Left lung (tissue), 10 donors: ENCODE data around the gene CHD5. TPM values are rescaled to one million over a fixed set of nuclear protein-coding genes. Genes with fewer than 3 reads are reported as not detected.

Experiments
- ATAC-seq: fragments of 200-7000 bp; cut with Tn5 transposase; one replicate; pipeline ENCODE4 v1.9.1; 2020; ENCODE audit warnings: moderate library complexity
- DNase-seq, 4 donors: peaks; one replicate each; pipeline ENCODE4 v3.0.0-alpha.2; 2013 to 2020
- H3K27ac ChIP-seq, 2 donors: fragments of 200-600 bp; sonication (generic) in 1 of 2; one replicate each; pipeline versions ENCODE4 v1.5.0 to v1.8.0; 2020 to 2021
- H3K27me3 ChIP-seq, 2 donors: fragments of 200-600 bp; sonication (generic) in 1 of 2; one replicate each; pipeline versions ENCODE4 v1.5.0 to v1.8.0; 2020 to 2021
- H3K36me3 ChIP-seq, 2 donors: fragments of 200-600 bp; sonication (generic) in 1 of 2; one replicate each; pipeline versions ENCODE4 v1.5.0 to v1.8.0; 2020 to 2021
- H3K4me1 ChIP-seq, 2 donors: fragments of 200-600 bp; one replicate each; pipeline ENCODE4 v1.8.0; 2021
- H3K4me3 ChIP-seq, 2 donors: fragments of 200-600 bp; sonication (generic) in 1 of 2; one replicate each; pipeline versions ENCODE4 v1.5.0 to v1.8.0; 2020 to 2021; ENCODE audit warnings: mild to moderate bottlenecking in 1 of 2
- H3K9me3 ChIP-seq, 2 donors: fragments of 200-600 bp; sonication (generic) in 1 of 2; one replicate each; pipeline versions ENCODE4 v1.5.0 to v1.8.0; 2020 to 2021
- CTCF ChIP-seq, 2 donors: fragments of 200-600 bp; sonication (generic) in 1 of 2; IDR thresholded peaks; one replicate each; pipeline versions ENCODE4 v1.5.0 to v1.8.0; 2021; ENCODE audit warnings: antibody characterized with exemption in 2 of 2
- intact Hi-C, 2 donors: fragments of 100-400 bp; cut with DNase I; formaldehyde crosslinking; loops; one replicate each; pipeline versions ENCODE4 v1.11.2 to v1.14.2; 2022
- polyA plus RNA-seq, 6 donors: library from polyadenylated mRNA; unstranded; fragments of 120-200 nt; gene quantifications; one replicate each; pipeline ENCODE4 v1.2.1, GENCODE V29; 2013; ENCODE audit not compliant: insufficient read length in 6 of 6
- total RNA-seq, 2 donors: library from RNA; stranded (reverse); fragmentation: NEBNext Ultra II Directional; extraction: Animal tissue kit (Norgen Biotek cat#: 25700); gene quantifications; one replicate each; pipeline ENCODE4 v1.2.1, GENCODE V29; 2021
- donor health status: DM: no; HTN: yes; CAD: no.
- donor health status: DM: no; HTN: no; CAD: no.

The CHD5 gene
- total and polyA plus RNA-seq, 8 donors = 0.03 to 0.36 (median 0.13) TPM

- TF ChIP-seq CTCF (IDR thresholded peaks at IDR 0.05) = no peak
- intact Hi-C loops = no loop called here
- no peak for ATAC-seq
Measured at GRCh38 chr1:6167391-6168303, 12.5 kb downstream of the CHD5 start.

GRCh38 chr1:6166655-6167390 is 13.3 kb downstream of the CHD5 start:
- peaks cover 0 to 70% of the 10 kb centered on the region in 2 donors for H3K27me3 ChIP-seq
- peaks cover 0 to 10% of the 10 kb centered on the region in 2 donors for H3K4me1 ChIP-seq
- TF ChIP-seq CTCF (IDR thresholded peaks at IDR 0.05) = no peak
- no peak overlapping the region for H3K27ac ChIP-seq
- ATAC-seq = no peak
- H3K4me3 ChIP-seq = no peak overlapping the region
- H3K36me3 ChIP-seq = no peaks in the 10 kb centered on the region
- H3K9me3 ChIP-seq = no peaks in the 10 kb centered on the region
- peak in 1 of 4 donors; percentile 58 for DNase-seq
- intact Hi-C loops = no loop called here

More at GRCh38 chr1:6167391-6168303, 12.5 kb downstream of the CHD5 start:
- Histone ChIP-seq H3K36me3 (no peaks in the 10 kb centered on the region), H3K4me3 (no peak overlapping the region), H3K9me3 (no peaks in the 10 kb centered on the region), H3K27me3 (peaks cover 0 to 70% of the 10 kb centered on the region in 2 donors), H3K4me1 (peaks cover 0 to 10% of the 10 kb centered on the region in 2 donors), H3K27ac (no peak overlapping the region)
- peak in 1 of 4 donors; percentile 26 for DNase-seq

GRCh38 chr1:6166221-6166620 is 13.9 kb downstream of the CHD5 start:
- Histone ChIP-seq H3K9me3 (no peaks in the 10 kb centered on the region), H3K27me3 (peaks cover 0 to 70% of the 10 kb centered on the region in 2 donors), H3K36me3 (no peaks in the 10 kb centered on the region), H3K27ac (no peak overlapping the region), H3K4me1 (peaks cover 0 to 10% of the 10 kb centered on the region in 2 donors), H3K4me3 (no peak overlapping the region)
- ATAC-seq (no peak), DNase-seq (peak in 1 of 4 donors; percentile 32)
- intact Hi-C loops = no loop called here
- no peak for TF ChIP-seq CTCF (IDR thresholded peaks at IDR 0.05)

- Histone ChIP-seq H3K27ac (no peak overlapping the region), H3K9me3 (no peaks in the 10 kb centered on the region), H3K36me3 (no peaks in the 10 kb centered on the region), H3K27me3 (peaks cover 3 to 70% of the 10 kb centered on the region in 2 donors), H3K4me1 (peaks cover 0 to 4% of the 10 kb centered on the region in 2 donors), H3K4me3 (no peak overlapping the region)
- TF ChIP-seq CTCF (IDR thresholded peaks at IDR 0.05) = no peak
- no peak for ATAC-seq
- peak in 1 of 4 donors; percentile 44 for DNase-seq
- intact Hi-C loops = no loop called here
Measured at GRCh38 chr1:6165441-6165985, 14.6 kb downstream of the CHD5 start.
